Fibroblast of pulmonary artery (primary cell): Measurements from ENCODE around the gene SLC8A1.

Source experiments
- DNase-seq: peaks from one replicate; pipeline ENCODE4 v3.0.0-alpha.2; 2010; ENCODE audit warnings: low read depth
- H3K4me3 ChIP-seq: replicated peaks from 2 replicates; pipeline ENCODE4 v1.5.1; 2011; ENCODE audit warnings: low read depth, mild to moderate bottlenecking, control low read depth, low read length, moderate library complexity
- TF ChIP-seq, protein P1 (sequence below): IDR thresholded peaks from 2 replicates; pipeline ENCODE4 v1.5.1; 2011; ENCODE audit warnings: mild to moderate bottlenecking, control low read depth, low read length, inconsistent platforms; ENCODE audit errors: missing control alignments

Gene SLC8A1

DNA sequence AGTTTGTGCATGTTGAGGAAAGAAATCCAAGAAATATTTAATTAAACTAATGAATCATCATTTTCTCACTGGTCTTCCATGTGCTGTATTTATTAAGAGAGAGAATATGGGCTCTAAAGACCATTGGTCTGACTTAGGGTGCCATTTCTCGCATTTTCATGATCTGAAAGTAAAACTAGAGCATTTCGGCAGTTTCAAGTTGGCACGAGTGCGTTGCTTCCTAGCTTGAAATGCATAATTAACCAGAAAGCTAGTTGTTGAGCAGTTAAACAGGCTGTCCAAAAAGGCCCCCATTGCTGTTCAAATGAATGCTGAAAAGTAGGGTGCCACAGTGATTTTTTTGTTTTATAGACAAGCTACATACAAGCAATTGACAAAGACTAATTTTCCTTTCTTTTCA, 47.4 kb downstream of the SLC8A1 start:
- no peak overlapping the region for H3K4me3 ChIP-seq
- TF ChIP-seq, protein P1, sequence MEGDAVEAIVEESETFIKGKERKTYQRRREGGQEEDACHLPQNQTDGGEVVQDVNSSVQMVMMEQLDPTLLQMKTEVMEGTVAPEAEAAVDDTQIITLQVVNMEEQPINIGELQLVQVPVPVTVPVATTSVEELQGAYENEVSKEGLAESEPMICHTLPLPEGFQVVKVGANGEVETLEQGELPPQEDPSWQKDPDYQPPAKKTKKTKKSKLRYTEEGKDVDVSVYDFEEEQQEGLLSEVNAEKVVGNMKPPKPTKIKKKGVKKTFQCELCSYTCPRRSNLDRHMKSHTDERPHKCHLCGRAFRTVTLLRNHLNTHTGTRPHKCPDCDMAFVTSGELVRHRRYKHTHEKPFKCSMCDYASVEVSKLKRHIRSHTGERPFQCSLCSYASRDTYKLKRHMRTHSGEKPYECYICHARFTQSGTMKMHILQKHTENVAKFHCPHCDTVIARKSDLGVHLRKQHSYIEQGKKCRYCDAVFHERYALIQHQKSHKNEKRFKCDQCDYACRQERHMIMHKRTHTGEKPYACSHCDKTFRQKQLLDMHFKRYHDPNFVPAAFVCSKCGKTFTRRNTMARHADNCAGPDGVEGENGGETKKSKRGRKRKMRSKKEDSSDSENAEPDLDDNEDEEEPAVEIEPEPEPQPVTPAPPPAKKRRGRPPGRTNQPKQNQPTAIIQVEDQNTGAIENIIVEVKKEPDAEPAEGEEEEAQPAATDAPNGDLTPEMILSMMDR = no peak
- DNase-seq = no peak

GRCh38 chr2:40403233-40403836, 48.6 kb downstream of the SLC8A1 start:
- peak; percentile 90 for DNase-seq
- H3K4me3 ChIP-seq = no peak overlapping the region
- TF ChIP-seq, protein P1 = no peak

DNA sequence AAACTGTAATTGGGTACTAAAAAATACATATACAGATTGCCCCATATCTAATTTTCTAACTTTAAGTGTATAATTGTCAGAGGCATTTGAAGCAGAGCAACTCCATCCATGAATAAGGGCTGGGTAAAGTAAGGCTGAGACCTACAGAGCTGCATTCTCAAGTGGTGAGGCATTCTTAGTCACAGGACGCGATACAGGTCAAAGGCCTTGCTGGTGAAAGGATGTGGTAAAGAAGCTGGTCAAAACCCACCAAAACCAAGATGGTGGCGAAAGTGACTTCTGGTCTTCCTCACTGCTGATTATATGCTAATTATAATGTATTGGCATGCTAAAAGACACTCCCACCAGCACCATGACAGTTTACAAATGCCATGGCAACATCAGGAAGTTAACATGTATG, 50.0 kb downstream of the SLC8A1 start:
- DNase-seq = peak; percentile 81
- TF ChIP-seq, protein P1 = no peak
- no peak overlapping the region for H3K4me3 ChIP-seq

DNA sequence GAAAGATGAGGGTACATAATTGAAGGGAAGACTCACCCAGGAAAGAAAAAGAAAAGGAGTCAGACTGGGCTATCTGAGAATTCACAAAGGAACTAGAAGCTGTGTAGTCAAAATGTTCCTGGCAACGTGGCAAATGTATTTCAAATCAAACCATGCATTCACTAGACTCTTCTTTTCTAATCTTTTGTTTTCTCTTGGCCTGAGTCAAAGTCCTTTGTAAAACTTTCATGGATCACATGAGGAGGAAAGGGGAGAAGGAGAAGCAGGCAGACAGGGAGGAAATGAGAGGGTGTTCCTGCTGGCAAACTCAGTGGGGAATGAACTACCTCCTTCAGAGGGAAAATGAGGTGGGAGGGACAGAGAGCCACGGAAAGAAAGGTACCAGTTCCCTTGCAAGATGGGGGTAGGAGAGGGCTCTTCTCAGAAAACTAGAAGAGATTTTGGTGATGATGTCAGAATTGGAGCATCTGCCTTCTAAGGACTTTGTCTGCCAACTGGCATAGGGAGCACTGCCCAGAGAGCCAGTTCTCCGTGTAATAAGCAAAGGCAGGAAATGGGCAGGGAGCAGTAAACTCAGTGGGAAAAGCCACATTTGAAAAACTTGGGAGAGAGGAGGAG, 51.4 kb downstream of the SLC8A1 start:
- H3K4me3 ChIP-seq = no peak overlapping the region
- TF ChIP-seq, protein P1 = no peak
- peak; percentile 48 for DNase-seq

DNA sequence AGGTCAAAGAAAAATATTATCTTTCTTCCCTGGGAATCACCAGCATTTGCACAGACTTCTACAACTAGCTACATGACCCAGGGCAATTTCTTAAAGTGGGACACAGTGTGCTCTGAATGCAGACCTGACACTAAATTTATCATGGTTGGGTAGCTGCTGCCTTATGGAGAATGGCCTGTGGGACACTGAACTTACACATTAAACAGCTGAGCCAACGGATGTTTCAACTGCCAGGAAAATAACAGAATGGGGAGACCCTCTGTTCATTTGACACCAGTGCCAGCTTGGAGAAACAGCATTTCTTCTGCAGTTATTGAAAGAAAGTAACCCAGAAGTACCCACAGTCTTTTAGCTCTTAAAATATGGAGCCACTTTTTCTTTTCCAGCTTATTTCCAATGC, 54.1 kb downstream of the SLC8A1 start:
- DNase-seq = no peak
- TF ChIP-seq, protein P1 = no peak

GRCh38 chr2:40396124-40396523, 55.8 kb downstream of the SLC8A1 start:
- TF ChIP-seq, protein P1 = no peak
- DNase-seq = no peak
- no peak overlapping the region for H3K4me3 ChIP-seq

More for the DNA sequence above, 54.1 kb downstream of the SLC8A1 start:
- H3K4me3 ChIP-seq = no peak overlapping the region
